Measurements from ENCODE around the gene RAB11FIP3.

DNA sequence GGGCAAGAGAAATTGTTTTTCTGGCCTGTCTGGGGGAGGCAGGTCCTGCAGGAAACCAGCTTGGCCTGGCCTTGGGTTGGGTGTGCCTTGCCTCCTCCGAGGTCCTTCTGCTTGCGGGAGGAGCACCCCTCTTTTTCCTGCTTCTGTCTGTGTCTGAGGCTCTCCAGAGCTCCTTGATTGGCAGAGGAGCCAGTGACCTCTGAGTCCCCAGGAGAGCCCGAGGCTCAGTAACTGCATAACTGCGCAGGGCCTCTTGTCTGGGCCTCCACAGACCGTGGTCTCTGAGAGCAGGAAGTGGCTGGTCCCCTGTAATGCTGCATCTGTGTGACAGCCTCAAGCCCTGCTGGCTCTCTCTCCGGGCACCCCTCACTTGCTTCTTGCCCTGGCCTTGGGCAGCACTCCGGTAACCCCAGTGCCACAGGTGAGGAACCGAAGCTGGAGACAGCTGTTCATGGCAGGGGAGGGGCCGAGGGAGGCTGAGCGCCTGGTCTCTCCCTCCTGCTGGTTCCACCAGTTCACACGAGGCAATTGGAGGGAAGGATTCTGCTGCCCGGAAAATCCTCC lies 103.6 kb downstream of the RAB11FIP3 start:
- TF ChIP-seq, protein P1, sequence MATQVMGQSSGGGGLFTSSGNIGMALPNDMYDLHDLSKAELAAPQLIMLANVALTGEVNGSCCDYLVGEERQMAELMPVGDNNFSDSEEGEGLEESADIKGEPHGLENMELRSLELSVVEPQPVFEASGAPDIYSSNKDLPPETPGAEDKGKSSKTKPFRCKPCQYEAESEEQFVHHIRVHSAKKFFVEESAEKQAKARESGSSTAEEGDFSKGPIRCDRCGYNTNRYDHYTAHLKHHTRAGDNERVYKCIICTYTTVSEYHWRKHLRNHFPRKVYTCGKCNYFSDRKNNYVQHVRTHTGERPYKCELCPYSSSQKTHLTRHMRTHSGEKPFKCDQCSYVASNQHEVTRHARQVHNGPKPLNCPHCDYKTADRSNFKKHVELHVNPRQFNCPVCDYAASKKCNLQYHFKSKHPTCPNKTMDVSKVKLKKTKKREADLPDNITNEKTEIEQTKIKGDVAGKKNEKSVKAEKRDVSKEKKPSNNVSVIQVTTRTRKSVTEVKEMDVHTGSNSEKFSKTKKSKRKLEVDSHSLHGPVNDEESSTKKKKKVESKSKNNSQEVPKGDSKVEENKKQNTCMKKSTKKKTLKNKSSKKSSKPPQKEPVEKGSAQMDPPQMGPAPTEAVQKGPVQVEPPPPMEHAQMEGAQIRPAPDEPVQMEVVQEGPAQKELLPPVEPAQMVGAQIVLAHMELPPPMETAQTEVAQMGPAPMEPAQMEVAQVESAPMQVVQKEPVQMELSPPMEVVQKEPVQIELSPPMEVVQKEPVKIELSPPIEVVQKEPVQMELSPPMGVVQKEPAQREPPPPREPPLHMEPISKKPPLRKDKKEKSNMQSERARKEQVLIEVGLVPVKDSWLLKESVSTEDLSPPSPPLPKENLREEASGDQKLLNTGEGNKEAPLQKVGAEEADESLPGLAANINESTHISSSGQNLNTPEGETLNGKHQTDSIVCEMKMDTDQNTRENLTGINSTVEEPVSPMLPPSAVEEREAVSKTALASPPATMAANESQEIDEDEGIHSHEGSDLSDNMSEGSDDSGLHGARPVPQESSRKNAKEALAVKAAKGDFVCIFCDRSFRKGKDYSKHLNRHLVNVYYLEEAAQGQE (IDR thresholded peaks at IDR 0.05; ENCODE audit: low read depth): no peak
- TF ChIP-seq, protein P2, sequence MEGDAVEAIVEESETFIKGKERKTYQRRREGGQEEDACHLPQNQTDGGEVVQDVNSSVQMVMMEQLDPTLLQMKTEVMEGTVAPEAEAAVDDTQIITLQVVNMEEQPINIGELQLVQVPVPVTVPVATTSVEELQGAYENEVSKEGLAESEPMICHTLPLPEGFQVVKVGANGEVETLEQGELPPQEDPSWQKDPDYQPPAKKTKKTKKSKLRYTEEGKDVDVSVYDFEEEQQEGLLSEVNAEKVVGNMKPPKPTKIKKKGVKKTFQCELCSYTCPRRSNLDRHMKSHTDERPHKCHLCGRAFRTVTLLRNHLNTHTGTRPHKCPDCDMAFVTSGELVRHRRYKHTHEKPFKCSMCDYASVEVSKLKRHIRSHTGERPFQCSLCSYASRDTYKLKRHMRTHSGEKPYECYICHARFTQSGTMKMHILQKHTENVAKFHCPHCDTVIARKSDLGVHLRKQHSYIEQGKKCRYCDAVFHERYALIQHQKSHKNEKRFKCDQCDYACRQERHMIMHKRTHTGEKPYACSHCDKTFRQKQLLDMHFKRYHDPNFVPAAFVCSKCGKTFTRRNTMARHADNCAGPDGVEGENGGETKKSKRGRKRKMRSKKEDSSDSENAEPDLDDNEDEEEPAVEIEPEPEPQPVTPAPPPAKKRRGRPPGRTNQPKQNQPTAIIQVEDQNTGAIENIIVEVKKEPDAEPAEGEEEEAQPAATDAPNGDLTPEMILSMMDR (IDR thresholded peaks at IDR 0.05 in 2 of 3, conservative IDR thresholded peaks at IDR 0.05 in 1 of 3; ENCODE audit: borderline replicate concordance in 1 of 3, insufficient read depth in 1 of 3, low read depth in 2 of 3, low read length in 2 of 3): no peak
- no peak for TF ChIP-seq SIN3A (IDR thresholded peaks at IDR 0.05; ENCODE audit: low read depth)
- TF ChIP-seq RAD21 (IDR thresholded peaks at IDR 0.05; ENCODE audit: low read depth): no peak
- no peak for TF ChIP-seq SRF (IDR thresholded peaks at IDR 0.05; ENCODE audit: low read depth)
